ENCODE data around the gene PPFIBP1. TPM values are rescaled to one million over a fixed set of nuclear protein-coding genes. Genes with fewer than 3 reads are reported as not detected.

The PPFIBP1 gene
- total and polyA plus RNA-seq, 2 experiments from 2014 or later, result 23.9 to 38.6 TPM

GRCh38 chr12:27480016-27480415 is 44.0 kb upstream of the PPFIBP1 start:
- no peak for DNase-seq (ENCODE audit: low spot score)
- no peak for TF ChIP-seq CTCF (IDR thresholded peaks at IDR 0.05; ENCODE audit: poor library complexity)
- no peak for TF ChIP-seq EZH2phosphoT487 (IDR thresholded peaks at IDR 0.05; ENCODE audit: low read depth, severe bottlenecking, unreplicated experiment)
- no peak for TF ChIP-seq EZH2 (IDR thresholded peaks at IDR 0.05; ENCODE audit: borderline replicate concordance)
- peaks cover 14% of the 10 kb centered on the region for H3K9me3 ChIP-seq (ENCODE audit: low read depth)
- H3K27me3 ChIP-seq, result no peaks in the 10 kb centered on the region
- H3K4me2 ChIP-seq, result no peak overlapping the region
- H3K4me3 ChIP-seq, result no peak overlapping the region
- no peak overlapping the region for H3K27ac ChIP-seq
- H3K4me1 ChIP-seq (ENCODE audit: insufficient read depth), result no peaks in the 10 kb centered on the region
- H3K36me3 ChIP-seq (replicated peaks; ENCODE audit: insufficient read depth, low read depth), result no peaks in the 10 kb centered on the region
- H2AFZ ChIP-seq, result no peak overlapping the region
- H3K79me2 ChIP-seq, result no peaks in the 10 kb centered on the region
- WGBS (ENCODE audit: low lambda C conversion rate, missing lambda C conversion rate), result 75% methylated on average over 1 of the region's 1 CpG
- no peaks in the 10 kb centered on the region for H3K9me2 ChIP-seq (replicated peaks; ENCODE audit: insufficient read depth)
- H4K20me1 ChIP-seq (ENCODE audit: insufficient read depth, poor library complexity, severe bottlenecking), result no peaks in the 10 kb centered on the region

DNA sequence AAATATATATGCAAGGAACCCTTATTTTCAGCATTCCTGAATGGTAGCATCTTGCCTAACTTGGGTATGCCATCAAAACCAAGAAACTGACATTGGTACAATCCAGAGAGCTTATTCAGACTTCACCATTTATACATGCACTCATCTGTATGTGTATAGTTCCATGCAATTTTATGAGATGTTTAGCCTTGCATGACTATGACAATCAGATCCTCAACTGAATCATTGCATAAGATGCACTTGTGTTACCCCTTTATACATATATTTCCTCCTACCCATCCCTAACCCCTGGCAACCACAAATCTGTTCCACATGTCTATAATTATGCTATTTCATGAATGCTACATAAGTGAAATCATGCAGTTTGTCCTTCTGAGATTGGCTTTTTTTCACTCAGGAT is 37.0 kb upstream of the PPFIBP1 start:
- TF ChIP-seq EZH2phosphoT487 (IDR thresholded peaks at IDR 0.05; ENCODE audit: low read depth, severe bottlenecking, unreplicated experiment), result no peak
- no peak for TF ChIP-seq CTCF (IDR thresholded peaks at IDR 0.05; ENCODE audit: poor library complexity)
- no peak for TF ChIP-seq EZH2 (IDR thresholded peaks at IDR 0.05; ENCODE audit: borderline replicate concordance)
- H3K9me3 ChIP-seq (ENCODE audit: low read depth), result no peaks in the 10 kb centered on the region
- H3K27ac ChIP-seq, result no peak overlapping the region
- no peak overlapping the region for H3K4me3 ChIP-seq
- no peaks in the 10 kb centered on the region for H3K36me3 ChIP-seq (replicated peaks; ENCODE audit: insufficient read depth, low read depth)
- no peak overlapping the region for H2AFZ ChIP-seq
- no peak for DNase-seq (ENCODE audit: low spot score)
- H3K9me2 ChIP-seq (replicated peaks; ENCODE audit: insufficient read depth), result no peaks in the 10 kb centered on the region
- H3K79me2 ChIP-seq, result no peaks in the 10 kb centered on the region
- no peaks in the 10 kb centered on the region for H4K20me1 ChIP-seq (ENCODE audit: insufficient read depth, poor library complexity, severe bottlenecking)
- H3K4me1 ChIP-seq (ENCODE audit: insufficient read depth), result no peaks in the 10 kb centered on the region
- no peak overlapping the region for H3K4me2 ChIP-seq
- no peaks in the 10 kb centered on the region for H3K27me3 ChIP-seq

- Histone ChIP-seq H3K9me3 (ENCODE audit: low read depth) (no peaks in the 10 kb centered on the region), H3K4me2 (no peak overlapping the region), H3K4me1 (ENCODE audit: insufficient read depth) (no peaks in the 10 kb centered on the region), H3K27me3 (no peaks in the 10 kb centered on the region), H2AFZ (no peak overlapping the region), H3K36me3 (replicated peaks; ENCODE audit: insufficient read depth, low read depth) (no peaks in the 10 kb centered on the region), H3K27ac (no peak overlapping the region), H3K79me2 (no peaks in the 10 kb centered on the region), H3K9me2 (replicated peaks; ENCODE audit: insufficient read depth) (no peaks in the 10 kb centered on the region), H3K4me3 (no peak overlapping the region), H4K20me1 (ENCODE audit: insufficient read depth, poor library complexity, severe bottlenecking) (no peaks in the 10 kb centered on the region)
- TF ChIP-seq CTCF (IDR thresholded peaks at IDR 0.05; ENCODE audit: poor library complexity), result no peak
- no peak for TF ChIP-seq EZH2phosphoT487 (IDR thresholded peaks at IDR 0.05; ENCODE audit: low read depth, severe bottlenecking, unreplicated experiment)
- 78% methylated on average over 5 of the region's 5 CpGs for WGBS (ENCODE audit: low lambda C conversion rate, missing lambda C conversion rate)
- DNase-seq (ENCODE audit: low spot score), result no peak
These were observed 35.5 kb upstream of the PPFIBP1 start for GRCh38 chr12:27488479-27488878.

DNA sequence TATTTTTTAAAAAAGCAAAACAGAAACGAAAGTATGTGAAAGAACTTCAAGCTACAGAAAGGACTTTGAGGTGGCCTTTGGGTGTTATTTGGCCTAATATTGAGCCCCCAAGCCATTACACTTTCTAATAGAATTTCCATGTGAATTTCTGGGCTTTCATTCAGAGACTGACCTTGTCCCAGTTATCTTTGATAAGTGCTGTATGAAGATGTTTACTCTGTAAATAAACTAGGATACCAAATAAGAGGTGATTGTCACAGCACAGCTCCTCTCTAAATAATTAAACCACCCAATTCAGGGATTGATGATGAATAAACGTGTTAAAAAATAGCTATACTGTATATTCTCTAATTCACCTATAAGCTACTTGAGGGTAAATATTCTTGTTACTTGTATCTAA is 32.8 kb upstream of the PPFIBP1 start:
- no peaks in the 10 kb centered on the region for H3K36me3 ChIP-seq (replicated peaks; ENCODE audit: insufficient read depth, low read depth)
- H4K20me1 ChIP-seq (ENCODE audit: insufficient read depth, poor library complexity, severe bottlenecking), result no peaks in the 10 kb centered on the region
- no peak overlapping the region for H3K4me3 ChIP-seq
- 79% methylated on average over 2 of the region's 2 CpGs for WGBS (ENCODE audit: low lambda C conversion rate, missing lambda C conversion rate)
- no peaks in the 10 kb centered on the region for H3K79me2 ChIP-seq
- H2AFZ ChIP-seq, result no peak overlapping the region
- no peak overlapping the region for H3K4me2 ChIP-seq
- H3K9me3 ChIP-seq (ENCODE audit: low read depth), result no peaks in the 10 kb centered on the region
- no peaks in the 10 kb centered on the region for H3K4me1 ChIP-seq (ENCODE audit: insufficient read depth)
- no peak for DNase-seq (ENCODE audit: low spot score)
- H3K9me2 ChIP-seq (replicated peaks; ENCODE audit: insufficient read depth), result no peaks in the 10 kb centered on the region
- H3K27me3 ChIP-seq, result no peaks in the 10 kb centered on the region
- no peak for TF ChIP-seq EZH2 (IDR thresholded peaks at IDR 0.05; ENCODE audit: borderline replicate concordance)
- no peak for TF ChIP-seq CTCF (IDR thresholded peaks at IDR 0.05; ENCODE audit: poor library complexity)
- no peak for TF ChIP-seq EZH2phosphoT487 (IDR thresholded peaks at IDR 0.05; ENCODE audit: low read depth, severe bottlenecking, unreplicated experiment)
- H3K27ac ChIP-seq, result no peak overlapping the region

Measured in hepatocyte (in vitro differentiated cells).